Measurements from ENCODE around the gene MAP4K2. TPM values are rescaled to one million over a fixed set of nuclear protein-coding genes. Genes with fewer than 3 reads are reported as not detected.

MAP4K2 gene
- total and polyA plus RNA-seq, 9 of the 15 experiments (the other 6 are each of a cell fraction or from before 2014, with no cell fraction given), result 0.13 to 14.5 (median 7.3) TPM

DNA sequence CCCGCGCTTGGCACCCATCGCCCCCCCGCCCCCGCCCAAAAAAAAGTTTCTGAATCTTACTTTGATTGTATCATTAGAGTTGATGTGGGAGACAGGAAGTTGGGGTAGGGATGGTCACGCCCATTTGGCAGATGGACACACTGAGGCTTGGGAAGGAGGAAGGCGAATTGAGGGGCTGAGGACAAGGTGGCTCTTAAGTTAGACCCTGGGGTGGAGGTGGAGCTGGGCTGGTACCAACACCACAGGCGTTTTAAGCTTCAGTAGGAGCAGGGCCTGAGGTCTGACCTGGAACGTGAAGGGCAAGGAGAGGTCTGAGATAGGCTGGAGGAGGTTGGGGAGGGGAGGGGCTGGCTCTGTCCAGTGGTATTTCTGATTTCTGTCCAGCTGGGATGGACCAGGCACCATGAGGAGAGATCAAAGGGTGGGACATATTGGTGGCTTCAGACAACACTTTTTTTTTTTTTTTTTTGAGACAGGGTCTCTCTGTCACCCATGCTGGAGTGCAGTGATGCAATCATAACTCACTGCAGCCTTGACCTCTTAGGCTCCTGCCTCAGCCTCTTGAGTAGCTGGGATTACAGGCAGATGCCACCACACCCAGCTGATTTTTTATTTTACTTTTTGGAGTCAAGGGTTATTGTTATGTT lies 42.2 kb upstream of the MAP4K2 start (continued):
- TF ChIP-seq MNT (conservative IDR thresholded peaks at IDR 0.05) (no peak), BACH1 (tag; IDR thresholded peaks at IDR 0.05) (no peak), HDAC1 (IDR thresholded peaks at IDR 0.05) (peak; percentile 82 to 96; a peak in 3 of 4 replicates), NR3C1 (CRISPR knock-in tag; IDR thresholded peaks at IDR 0.05) (no peak), NFE2L1 (tag; IDR thresholded peaks at IDR 0.05; ENCODE audit: borderline replicate concordance, low read depth) (no peak), NFE2 (IDR thresholded peaks at IDR 0.05; ENCODE audit: low read depth) (no peak), SLC30A9 (CRISPR knock-in tag; IDR thresholded peaks at IDR 0.05) (no peak), NFRKB (IDR thresholded peaks at IDR 0.05; ENCODE audit: low read depth) (0 out of 2 replicates have a peak, but pooled peaks have one; percentile 9), ASH1L (IDR thresholded peaks at IDR 0.05; ENCODE audit: borderline replicate concordance, low read depth, partially characterized antibody) (no peak), ZNF384 (IDR thresholded peaks at IDR 0.05; ENCODE audit: low read depth, low read length) (peak; percentile 67), SRSF1 (IDR thresholded peaks at IDR 0.05; ENCODE audit: low read depth, low read length) (no peak), ZNF224 (CRISPR knock-in tag; IDR thresholded peaks at IDR 0.05) (no peak), ZKSCAN3 (CRISPR knock-in tag; IDR thresholded peaks at IDR 0.05) (no peak), JUNB (CRISPR knock-in tag; conservative IDR thresholded peaks at IDR 0.05) (no peak), ZBTB33 (CRISPR knock-in tag; IDR thresholded peaks at IDR 0.05) (no peak), ATF3 (IDR thresholded peaks at IDR 0.05) (peak; percentile 89), ATF3 (CRISPR knock-in tag; conservative IDR thresholded peaks at IDR 0.05) (no peak), ELF2 (CRISPR knock-in tag; IDR thresholded peaks at IDR 0.05) (no peak)
- TF ChIP-seq, protein P1, sequence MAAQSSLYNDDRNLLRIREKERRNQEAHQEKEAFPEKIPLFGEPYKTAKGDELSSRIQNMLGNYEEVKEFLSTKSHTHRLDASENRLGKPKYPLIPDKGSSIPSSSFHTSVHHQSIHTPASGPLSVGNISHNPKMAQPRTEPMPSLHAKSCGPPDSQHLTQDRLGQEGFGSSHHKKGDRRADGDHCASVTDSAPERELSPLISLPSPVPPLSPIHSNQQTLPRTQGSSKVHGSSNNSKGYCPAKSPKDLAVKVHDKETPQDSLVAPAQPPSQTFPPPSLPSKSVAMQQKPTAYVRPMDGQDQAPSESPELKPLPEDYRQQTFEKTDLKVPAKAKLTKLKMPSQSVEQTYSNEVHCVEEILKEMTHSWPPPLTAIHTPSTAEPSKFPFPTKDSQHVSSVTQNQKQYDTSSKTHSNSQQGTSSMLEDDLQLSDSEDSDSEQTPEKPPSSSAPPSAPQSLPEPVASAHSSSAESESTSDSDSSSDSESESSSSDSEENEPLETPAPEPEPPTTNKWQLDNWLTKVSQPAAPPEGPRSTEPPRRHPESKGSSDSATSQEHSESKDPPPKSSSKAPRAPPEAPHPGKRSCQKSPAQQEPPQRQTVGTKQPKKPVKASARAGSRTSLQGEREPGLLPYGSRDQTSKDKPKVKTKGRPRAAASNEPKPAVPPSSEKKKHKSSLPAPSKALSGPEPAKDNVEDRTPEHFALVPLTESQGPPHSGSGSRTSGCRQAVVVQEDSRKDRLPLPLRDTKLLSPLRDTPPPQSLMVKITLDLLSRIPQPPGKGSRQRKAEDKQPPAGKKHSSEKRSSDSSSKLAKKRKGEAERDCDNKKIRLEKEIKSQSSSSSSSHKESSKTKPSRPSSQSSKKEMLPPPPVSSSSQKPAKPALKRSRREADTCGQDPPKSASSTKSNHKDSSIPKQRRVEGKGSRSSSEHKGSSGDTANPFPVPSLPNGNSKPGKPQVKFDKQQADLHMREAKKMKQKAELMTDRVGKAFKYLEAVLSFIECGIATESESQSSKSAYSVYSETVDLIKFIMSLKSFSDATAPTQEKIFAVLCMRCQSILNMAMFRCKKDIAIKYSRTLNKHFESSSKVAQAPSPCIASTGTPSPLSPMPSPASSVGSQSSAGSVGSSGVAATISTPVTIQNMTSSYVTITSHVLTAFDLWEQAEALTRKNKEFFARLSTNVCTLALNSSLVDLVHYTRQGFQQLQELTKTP (IDR thresholded peaks at IDR 0.05; ENCODE audit: low read depth in 1 of 2, partially characterized antibody in 2 of 2), result peak in 1 of 2 experiments; percentile 12

Measured in K562 (cell line).